RPMI7951 (cell line): ENCODE results near the gene LMOD1. TPM values are rescaled to one million over a fixed set of nuclear protein-coding genes. Genes with fewer than 3 reads are reported as not detected.
A peak's percentile ranks its signal among the peaks of the same experiment; 100 is the strongest.
"Not testable (repeated sequence)": the region's sequence is repeated elsewhere in the genome, so short reads cannot be mapped to it uniquely, and the experiment has no call there.

ENCODE experiments used
- DNase-seq: peaks from one replicate; pipeline ENCODE4 v3.0.0-alpha.2; 2012; ENCODE audit warnings: low read depth
- total RNA-seq: library from RNA; depleted of rRNA; stranded (reverse); fragments of >200 nt; shearing (Covaris generic); gene quantifications from 2 replicates; pipeline ENCODE4 v1.2.3, GENCODE V29; 2014

Gene LMOD1
- total RNA-seq, 1 experiment from 2014 or later = 0.60 TPM

DNA sequence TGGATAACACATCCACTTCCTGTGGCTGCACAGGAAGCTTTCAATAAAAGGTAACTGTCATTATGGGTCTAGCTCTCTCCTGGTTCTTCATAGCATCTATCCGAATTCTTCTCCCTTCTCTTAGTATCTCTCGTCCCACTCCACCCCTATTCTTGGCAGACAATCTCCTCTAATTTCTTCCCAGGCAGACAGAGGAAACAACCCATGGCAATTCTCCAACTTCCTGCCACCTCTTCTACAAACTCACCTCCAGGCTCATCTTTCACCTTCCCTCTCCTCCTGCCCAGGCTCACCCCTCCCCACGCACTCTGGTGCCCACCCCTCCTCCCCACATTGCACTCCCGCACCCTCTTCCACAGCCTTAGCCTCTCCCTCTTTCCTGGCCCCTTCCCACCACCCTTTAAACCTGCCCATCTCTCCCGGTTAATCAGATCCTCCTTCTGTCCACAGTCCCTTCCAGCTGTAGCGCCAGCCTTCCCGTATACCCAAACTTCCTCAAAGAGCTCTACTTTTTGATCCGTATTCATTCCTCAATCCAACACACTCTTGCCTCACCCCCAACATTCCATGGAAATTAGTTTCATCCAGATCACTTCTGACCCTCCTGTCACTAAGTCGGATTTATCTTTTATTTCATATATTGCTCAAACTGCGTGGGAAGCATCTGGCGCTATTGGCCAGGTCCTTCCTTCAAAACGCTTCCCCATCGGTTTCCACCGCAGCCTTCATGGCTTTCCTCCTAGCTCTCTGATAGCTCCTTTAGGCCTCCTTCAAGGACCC is 31.7 kb downstream of the LMOD1 start:
- no peak for DNase-seq

DNA sequence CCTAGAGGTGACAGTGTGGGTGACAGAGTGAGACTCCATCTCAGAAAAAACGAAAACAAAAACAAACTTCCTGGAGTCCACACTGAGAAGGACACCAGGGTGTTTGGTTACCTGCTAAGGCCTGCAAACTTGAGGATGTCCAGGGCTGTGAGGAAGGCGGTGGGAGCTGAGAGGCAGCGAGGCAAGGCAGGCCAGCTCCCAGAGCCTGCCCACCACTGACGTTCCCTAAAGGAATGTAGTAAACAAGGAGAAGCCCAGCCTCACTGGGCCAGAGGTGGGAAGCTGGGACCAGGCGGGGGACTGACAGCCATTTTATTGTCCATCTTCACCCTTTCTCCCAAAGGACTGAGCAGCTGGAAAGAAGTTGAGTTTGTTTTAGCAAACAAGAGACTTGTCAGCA is 33.5 kb downstream of the LMOD1 start:
- no peak for DNase-seq

DNA sequence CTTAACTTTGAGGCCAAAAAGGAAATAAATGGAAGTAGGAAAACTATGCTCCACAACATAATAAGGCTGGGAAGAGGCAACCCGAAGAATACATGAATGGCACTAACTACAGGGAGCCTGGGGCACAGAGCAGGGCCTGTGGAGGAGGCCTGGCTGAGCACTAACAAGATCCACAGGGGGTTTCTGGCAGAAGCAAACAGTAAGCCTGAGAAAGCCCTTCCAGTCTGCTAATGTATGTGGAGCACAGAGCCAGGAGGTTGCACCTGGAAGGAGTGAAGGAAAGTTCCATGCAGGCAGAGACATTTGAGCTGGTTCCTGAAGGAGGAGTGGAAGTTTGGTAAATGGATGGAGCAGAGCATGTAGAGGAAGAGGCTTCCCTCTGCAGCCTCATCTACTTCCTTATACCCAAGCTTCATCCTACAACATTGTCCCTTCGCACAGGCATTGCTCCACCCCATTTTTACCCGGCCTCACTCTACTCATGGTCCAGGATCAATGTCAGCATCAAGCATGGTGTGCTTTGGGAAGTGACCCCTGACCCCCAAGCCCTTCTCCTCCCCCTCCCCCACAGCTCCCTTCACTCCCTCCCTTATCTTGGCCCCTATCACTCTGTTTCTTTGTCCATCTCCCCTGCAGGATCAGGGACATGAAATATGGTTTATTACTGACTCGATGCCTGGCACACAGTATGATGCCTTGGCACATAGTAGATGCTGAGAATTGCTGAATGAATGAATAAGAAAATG is 34.3 kb downstream of the LMOD1 start:
- no peak for DNase-seq

DNA sequence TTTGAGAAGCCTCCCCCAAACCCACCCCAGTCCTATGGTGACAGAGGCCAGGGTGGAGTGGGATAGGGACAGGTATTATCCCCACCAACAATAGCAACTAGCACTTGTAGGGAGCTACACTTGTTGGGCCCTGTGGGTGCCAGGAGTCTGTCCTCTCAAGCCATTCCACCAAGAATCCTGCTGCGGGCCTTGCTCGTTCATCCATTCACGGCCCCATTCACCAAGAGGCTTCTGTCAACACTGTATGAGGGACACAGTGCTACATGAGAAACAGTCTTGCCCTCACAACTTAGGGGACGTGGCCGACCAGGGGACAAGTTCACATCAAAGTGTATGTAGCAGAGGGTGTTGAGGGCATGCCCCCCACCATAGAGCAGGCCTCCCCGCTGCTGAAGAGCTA is 38.7 kb downstream of the LMOD1 start:
- DNase-seq = no peak

- no peak for DNase-seq
Observed at GRCh38 chr1:201906336-201906735, 40.0 kb downstream of the LMOD1 start.

GRCh38 chr1:201905234-201905890 is 41.0 kb downstream of the LMOD1 start:
- DNase-seq = no peak

DNA sequence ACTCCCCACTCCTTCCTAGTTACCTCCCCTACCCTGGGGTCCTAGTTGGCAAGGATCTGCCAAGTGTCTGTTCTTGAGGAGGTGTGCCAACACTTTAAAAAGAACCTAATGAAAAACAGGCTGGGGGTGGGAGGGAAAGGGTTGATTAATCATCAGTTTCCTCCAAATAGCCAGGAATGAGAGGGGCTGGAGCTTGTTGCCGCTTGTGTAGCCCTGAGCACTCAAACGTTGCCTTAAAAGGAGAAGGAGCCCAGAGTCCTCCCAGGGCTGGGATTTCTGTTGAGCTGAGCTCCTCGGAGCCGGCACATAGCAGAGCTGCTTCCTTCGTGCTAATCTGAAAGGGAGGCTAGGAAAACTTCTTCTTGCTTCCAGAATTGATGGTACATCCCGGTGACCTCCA is 41.8 kb downstream of the LMOD1 start:
- DNase-seq = peak; percentile 74

DNA sequence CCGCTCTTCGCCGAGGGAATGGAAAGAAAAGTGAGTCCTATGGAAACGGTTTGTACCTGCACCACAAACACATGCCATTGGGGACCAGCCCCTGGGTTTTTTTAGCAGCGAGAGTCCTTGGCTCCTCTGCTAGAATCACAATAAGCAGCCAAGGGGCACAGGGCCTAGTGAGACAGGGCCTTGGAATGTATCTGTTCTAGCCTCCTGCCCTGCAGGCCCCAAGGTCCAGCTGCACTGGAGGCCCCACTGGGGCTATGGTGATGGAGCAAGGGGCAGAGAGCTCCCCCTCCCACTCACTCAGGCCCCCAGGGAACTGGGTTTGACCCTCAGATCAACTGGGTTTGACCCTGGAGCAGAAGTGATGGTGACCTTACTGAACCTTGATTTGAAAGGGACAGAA is 43.2 kb downstream of the LMOD1 start:
- peak; percentile 64 for DNase-seq

GRCh38 chr1:201902198-201902597 is 44.1 kb downstream of the LMOD1 start:
- DNase-seq = peak; percentile 24

- DNase-seq = not testable (repeated sequence)
Observed at GRCh38 chr1:201901036-201901435, 45.3 kb downstream of the LMOD1 start.

- no peak for DNase-seq
Observed at GRCh38 chr1:201900476-201900875, 45.9 kb downstream of the LMOD1 start.

- no peak for DNase-seq
Observed at GRCh38 chr1:201899683-201900429, 46.5 kb downstream of the LMOD1 start.

GRCh38 chr1:201898992-201899391 is 47.4 kb downstream of the LMOD1 start:
- no peak for DNase-seq

DNA sequence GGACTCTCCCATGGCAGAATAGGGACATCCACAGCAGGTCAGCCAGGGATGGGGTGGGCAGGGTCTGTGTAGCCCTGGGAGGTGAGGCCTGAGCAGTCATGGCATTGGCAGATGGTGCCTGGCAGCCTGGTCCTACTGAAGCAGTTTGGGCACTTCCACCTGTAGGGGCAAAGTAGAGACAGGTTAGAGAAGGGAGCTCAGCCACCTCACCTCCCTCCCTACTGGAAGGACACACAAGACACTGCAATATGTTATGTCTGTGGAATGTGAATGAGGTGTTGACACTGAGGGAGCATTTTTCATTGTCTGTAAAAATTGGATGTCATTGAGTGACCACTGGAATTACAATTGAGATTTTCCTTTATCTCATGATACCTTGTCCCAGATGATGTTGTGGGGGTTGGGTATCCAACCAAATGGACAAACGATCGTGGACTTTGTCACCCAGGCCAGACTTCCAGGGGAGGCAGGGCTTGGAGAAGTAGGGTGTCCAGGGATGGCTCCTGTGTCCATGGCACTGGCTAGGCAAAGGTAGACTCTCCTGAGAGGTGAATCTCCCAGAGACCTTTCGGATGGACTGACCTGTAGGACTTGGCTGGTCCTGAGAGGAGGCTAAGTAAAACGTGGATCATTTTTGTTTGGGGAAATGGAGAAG is 48.0 kb downstream of the LMOD1 start:
- no peak for DNase-seq

DNA sequence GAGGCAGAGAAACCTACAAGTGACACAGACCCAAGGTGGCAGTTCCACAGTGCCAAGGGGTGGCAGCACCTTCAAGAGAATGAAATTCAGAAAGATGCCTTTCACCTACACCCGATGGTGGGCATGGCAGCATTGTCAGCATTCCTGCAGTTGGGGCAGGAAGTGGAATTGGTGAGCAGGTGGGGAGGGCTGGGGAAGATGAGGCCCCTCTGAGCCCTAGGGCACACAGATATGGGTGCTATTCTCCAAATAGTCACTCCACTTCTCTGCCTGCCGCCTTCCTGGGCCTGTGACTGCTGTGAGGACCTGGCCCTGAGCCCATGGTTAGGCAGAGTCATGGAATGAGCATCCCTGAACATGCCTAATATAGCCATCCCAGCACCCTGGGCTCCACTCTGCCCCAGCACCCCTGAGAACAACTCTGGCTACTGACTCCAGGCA is 49.4 kb downstream of the LMOD1 start:
- DNase-seq = peak; percentile 67

DNA sequence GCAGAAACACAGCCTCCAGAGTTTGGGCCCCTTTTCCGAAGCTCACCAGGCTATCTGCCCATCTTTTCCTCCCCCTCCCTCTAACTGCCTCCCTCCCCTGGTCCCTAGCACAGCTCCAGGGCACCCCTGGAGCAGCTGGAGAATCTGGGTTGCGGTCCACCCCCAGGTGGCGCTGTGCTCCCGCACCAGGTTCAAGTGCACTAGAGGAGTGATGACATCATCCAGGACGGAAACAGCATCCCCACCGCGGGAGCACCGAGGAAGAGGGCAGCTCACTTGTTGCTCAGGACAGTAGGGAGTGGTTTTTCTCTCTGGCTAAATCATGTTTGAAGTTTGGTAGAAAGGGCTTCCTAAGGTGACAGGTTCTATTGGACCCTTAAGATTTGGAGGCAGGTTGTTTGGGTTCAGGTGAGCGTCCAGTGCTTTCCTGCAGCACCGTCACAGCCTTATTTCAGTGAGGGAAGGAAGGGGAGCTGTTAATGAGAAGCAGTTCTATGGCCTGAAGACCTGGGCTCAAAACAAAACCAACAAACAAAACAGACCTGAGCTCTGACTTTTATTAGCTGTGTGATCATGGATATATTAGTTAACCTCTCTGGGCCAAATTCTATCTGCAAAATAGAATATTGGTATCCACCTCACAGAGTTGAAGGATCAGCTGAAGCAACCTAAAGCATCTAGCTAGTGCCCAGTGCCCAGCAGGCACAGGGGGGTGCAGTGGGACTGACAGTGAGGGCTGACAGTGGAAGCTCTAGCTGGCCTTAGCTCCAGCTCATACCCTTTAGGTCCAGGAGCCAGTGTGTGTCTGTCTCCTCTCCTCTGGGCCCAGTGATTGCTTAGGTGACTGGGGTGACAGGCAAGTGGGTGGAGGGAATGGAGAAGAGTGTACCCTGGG is 50.2 kb downstream of the LMOD1 start:
- peak; percentile 82 for DNase-seq

- no peak for DNase-seq
Observed at GRCh38 chr1:201895120-201895665, 51.2 kb downstream of the LMOD1 start.

- peak; percentile 26 for DNase-seq
Observed at GRCh38 chr1:201894343-201895119, 51.8 kb downstream of the LMOD1 start.

GRCh38 chr1:201893431-201893830 is 52.9 kb downstream of the LMOD1 start:
- peak; percentile 67 for DNase-seq
